CD8-positive, alpha-beta memory T cell (primary cell): ENCODE results near the gene LARP4B. TPM values are rescaled to one million over a fixed set of nuclear protein-coding genes. Genes with fewer than 3 reads are reported as not detected.

Experiments
- CTCF ChIA-PET: fragments of 350-600 bp; sonication (Branson Sonifier 250); formaldehyde crosslinking; loops from one replicate; lab custom pipeline; 2021; ENCODE audit warnings: antibody characterized with exemption; lab: Charles Lee
- POLR2A ChIA-PET: fragments of 350-600 bp; sonication (Branson Sonifier 250); formaldehyde crosslinking; loops from one replicate; lab custom pipeline; 2021; ENCODE audit warnings: antibody characterized with exemption; lab: Charles Lee
- DNase-seq, 5 donors: peaks; one replicate each; pipeline versions ENCODE4 v3.0.0 to v3.0.0-alpha.2; 2020 to 2022; ENCODE audit warnings: mixed read lengths in 1 of 5
- H3K27ac ChIP-seq: one replicate; pipeline ENCODE4 v1.7.0; 2013; ENCODE audit warnings: low read depth, mild to moderate bottlenecking, low read length, moderate library complexity
- H3K27me3 ChIP-seq: 2 replicates; pipeline ENCODE4 v1.7.0; 2013; ENCODE audit warnings: low read length, mild to moderate bottlenecking; ENCODE audit not compliant: insufficient read depth, poor library complexity, severe bottlenecking
- H3K36me3 ChIP-seq: 2 replicates; pipeline ENCODE4 v1.7.0; 2013; ENCODE audit warnings: mild to moderate bottlenecking, low read length, moderate library complexity; ENCODE audit not compliant: insufficient read depth
- H3K4me1 ChIP-seq: 2 replicates; pipeline ENCODE4 v1.7.0; 2013; ENCODE audit warnings: mild to moderate bottlenecking, low read length, moderate library complexity; ENCODE audit not compliant: insufficient read depth
- H3K4me3 ChIP-seq: 2 replicates; pipeline ENCODE4 v1.7.0; 2013; ENCODE audit warnings: mild to moderate bottlenecking, low read length
- H3K9me3 ChIP-seq: 2 replicates; pipeline ENCODE4 v1.7.0; 2013; ENCODE audit warnings: mild to moderate bottlenecking, low read length
- H3K27ac Mint-ChIP-seq, 8 donors: one replicate each; pipeline ENCODE4 v1.8.0; 2020 to 2021; ENCODE audit warnings: mixed read lengths in 8 of 8, mild to moderate bottlenecking in 6 of 8, inconsistent platforms in 3 of 8, moderate library complexity in 3 of 8
- H3K27me3 Mint-ChIP-seq, 2 donors: one replicate each; pipeline ENCODE4 v1.8.0; 2020 to 2021; ENCODE audit warnings: mixed read lengths in 2 of 2, mild to moderate bottlenecking in 1 of 2, moderate library complexity in 1 of 2
- H3K36me3 Mint-ChIP-seq, 3 donors: one replicate each; pipeline ENCODE4 v1.8.0; 2020 to 2021; ENCODE audit warnings: mixed read lengths in 3 of 3, inconsistent platforms in 1 of 3, mild to moderate bottlenecking in 1 of 3
- H3K4me1 Mint-ChIP-seq, 3 donors: one replicate each; pipeline ENCODE4 v1.8.0; 2020 to 2021; ENCODE audit warnings: mixed read lengths in 3 of 3, inconsistent platforms in 1 of 3, mild to moderate bottlenecking in 1 of 3
- H3K4me3 Mint-ChIP-seq, 7 donors: one replicate each; pipeline ENCODE4 v1.8.0; 2020 to 2021; ENCODE audit warnings: mixed read lengths in 7 of 7, mild to moderate bottlenecking in 6 of 7, moderate library complexity in 4 of 7, inconsistent platforms in 2 of 7
- H3K9me3 Mint-ChIP-seq, 5 donors: one replicate each; pipeline ENCODE4 v1.8.0; 2020 to 2022; ENCODE audit warnings: mixed read lengths in 5 of 5, mild to moderate bottlenecking in 3 of 5, moderate library complexity in 2 of 5, inconsistent platforms in 1 of 5
- polyA plus RNA-seq: library from polyadenylated mRNA; unstranded; fragments of 300-500 nt; fragmentation: Illumina TruSeq; gene quantifications from one replicate; pipeline ENCODE4 v1.2.3, GENCODE V29; 2021
- total RNA-seq, 2 experiments: library from RNA; stranded (reverse); gene quantifications; one replicate each; pipeline ENCODE4 v1.2.3, GENCODE V29; 2021

The LARP4B gene
- total and polyA plus RNA-seq, 3 experiments from 2014 or later, result 30.6 to 128 (median 121) TPM

- Mint-ChIP-seq H3K27me3 (peaks cover 3% of the 10 kb centered on the region in 2 donors), H3K4me1 (peaks cover 0 to 3% (median 1%) of the 10 kb centered on the region in 3 donors), H3K4me3 (no peak overlapping the region), H3K27ac (no peak overlapping the region), H3K9me3 (peaks cover 0 to 2% (median 0%) of the 10 kb centered on the region in 5 donors), H3K36me3 (peaks cover 0 to under 1% (median 0%) of the 10 kb centered on the region in 3 donors)
- ChIA-PET CTCF (no interaction called here), POLR2A (no interaction called here)
- no peak for DNase-seq
- Histone ChIP-seq H3K27ac (no peak overlapping the region), H3K9me3 (no peaks in the 10 kb centered on the region), H3K36me3 (no peaks in the 10 kb centered on the region), H3K4me3 (no peak overlapping the region), H3K27me3 (no peaks in the 10 kb centered on the region), H3K4me1 (no peaks in the 10 kb centered on the region)
Measured at GRCh38 chr10:789831-790701, 141.4 kb downstream of the LARP4B start.

GRCh38 chr10:788796-789748, 142.4 kb downstream of the LARP4B start:
- H3K4me3 Mint-ChIP-seq, result peak overlapping the region in 1 of 7 donors; percentile 24
- ChIA-PET CTCF (no interaction called here), POLR2A (no interaction called here)
- peaks cover 3% of the 10 kb centered on the region in 2 donors for H3K27me3 Mint-ChIP-seq
- no peaks in the 10 kb centered on the region for H3K9me3 Mint-ChIP-seq
- H3K27ac Mint-ChIP-seq, result no peak overlapping the region
- no peak overlapping the region for H3K27ac ChIP-seq
- no peaks in the 10 kb centered on the region for H3K4me1 ChIP-seq
- no peaks in the 10 kb centered on the region for H3K9me3 ChIP-seq
- H3K36me3 Mint-ChIP-seq, result no peaks in the 10 kb centered on the region
- peak in 1 of 5 donors; percentile 27 for DNase-seq
- H3K4me3 ChIP-seq, result no peak overlapping the region
- H3K36me3 ChIP-seq, result no peaks in the 10 kb centered on the region
- no peaks in the 10 kb centered on the region for H3K27me3 ChIP-seq
- H3K4me1 Mint-ChIP-seq, result peaks cover 0 to 3% (median 1%) of the 10 kb centered on the region in 3 donors

DNA sequence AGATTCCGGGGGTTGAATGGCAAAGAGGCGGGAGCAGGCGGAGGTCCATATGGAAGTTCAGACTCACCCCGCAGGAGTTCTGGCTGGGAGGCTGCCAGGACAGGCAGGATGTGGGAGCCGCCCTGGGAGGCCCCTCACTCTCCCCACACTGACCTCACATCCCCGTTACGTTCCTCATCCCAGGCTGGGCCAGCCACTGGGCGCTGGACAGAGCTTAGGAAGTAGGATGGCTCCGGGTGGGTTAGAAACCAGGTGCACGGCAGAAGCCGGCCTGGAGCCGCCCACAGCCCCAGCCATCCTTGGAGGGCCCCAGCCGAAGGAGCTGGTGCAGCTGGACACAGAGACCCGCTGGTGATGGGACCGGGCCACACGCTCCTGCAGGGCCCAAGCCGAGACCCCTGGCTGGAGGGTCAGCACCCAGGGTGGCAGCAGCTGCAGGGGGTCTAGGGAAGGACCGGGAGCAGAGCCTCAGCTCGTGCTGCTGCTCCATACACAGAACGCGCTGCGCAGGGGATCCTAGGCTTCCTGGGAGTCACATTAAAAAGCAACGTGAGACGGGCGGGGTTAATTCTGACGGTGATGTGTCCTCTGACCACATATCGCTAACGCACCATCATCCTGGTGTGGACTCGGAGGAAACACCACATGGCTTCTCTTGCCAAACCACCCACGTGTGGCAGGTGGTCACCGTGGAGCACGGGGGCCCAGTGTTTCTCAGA, 143.4 kb downstream of the LARP4B start:
- H3K4me3 Mint-ChIP-seq, result no peak overlapping the region
- no peak overlapping the region for H3K27ac Mint-ChIP-seq
- H3K9me3 Mint-ChIP-seq, result no peaks in the 10 kb centered on the region
- no peaks in the 10 kb centered on the region for H3K9me3 ChIP-seq
- peaks cover 3% of the 10 kb centered on the region in 2 donors for H3K27me3 Mint-ChIP-seq
- H3K27me3 ChIP-seq, result no peaks in the 10 kb centered on the region
- no peaks in the 10 kb centered on the region for H3K4me1 ChIP-seq
- no peak overlapping the region for H3K4me3 ChIP-seq
- peak in 1 of 5 donors; percentile 42 for DNase-seq
- ChIA-PET CTCF (no interaction called here), POLR2A (no interaction called here)
- H3K36me3 Mint-ChIP-seq, result no peaks in the 10 kb centered on the region
- H3K36me3 ChIP-seq, result no peaks in the 10 kb centered on the region
- peaks cover 0 to 3% (median 1%) of the 10 kb centered on the region in 3 donors for H3K4me1 Mint-ChIP-seq
- H3K27ac ChIP-seq, result no peak overlapping the region

DNA sequence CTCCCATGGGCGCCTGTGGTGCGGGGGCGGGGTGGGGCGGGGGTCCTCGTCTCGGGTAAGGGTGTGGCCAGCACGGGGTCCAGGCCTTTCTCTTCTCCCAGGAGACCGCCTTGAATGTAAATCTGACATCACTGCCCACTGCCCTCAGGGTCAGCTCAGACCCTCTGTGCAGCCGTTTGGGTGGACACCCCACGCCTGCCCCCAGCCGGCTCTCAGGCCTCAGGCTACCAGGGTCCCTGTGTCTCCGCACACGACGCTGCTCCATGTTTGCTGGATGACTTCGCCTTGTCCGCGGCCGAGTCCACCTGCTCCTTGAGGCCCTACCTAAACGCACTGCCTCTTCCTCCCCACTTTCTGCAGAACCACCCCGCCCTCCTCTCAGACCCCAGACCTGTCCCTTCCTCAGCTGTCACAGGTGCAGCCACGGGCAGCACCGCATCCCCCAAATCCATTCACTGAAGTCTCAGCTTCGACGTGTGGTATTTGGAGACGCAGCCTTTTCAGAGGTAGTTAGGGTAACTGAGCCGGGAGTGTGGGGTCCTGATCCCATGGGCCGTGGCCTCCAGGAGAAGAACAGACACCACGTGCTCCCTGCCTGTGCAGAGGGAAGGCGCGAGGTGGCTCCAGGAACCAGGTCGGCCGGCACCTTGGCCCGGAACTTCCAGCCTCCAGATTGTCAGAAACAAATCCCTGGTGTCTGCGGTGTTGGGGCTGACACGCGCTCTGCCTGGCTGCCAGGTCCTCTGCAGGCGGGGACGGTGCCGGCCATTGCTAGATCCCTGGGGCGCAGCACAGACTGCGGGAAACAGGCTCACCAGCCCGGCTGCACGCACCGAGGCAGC, 144.7 kb downstream of the LARP4B start:
- Histone ChIP-seq H3K36me3 (no peaks in the 10 kb centered on the region), H3K27ac (no peak overlapping the region)

DNA sequence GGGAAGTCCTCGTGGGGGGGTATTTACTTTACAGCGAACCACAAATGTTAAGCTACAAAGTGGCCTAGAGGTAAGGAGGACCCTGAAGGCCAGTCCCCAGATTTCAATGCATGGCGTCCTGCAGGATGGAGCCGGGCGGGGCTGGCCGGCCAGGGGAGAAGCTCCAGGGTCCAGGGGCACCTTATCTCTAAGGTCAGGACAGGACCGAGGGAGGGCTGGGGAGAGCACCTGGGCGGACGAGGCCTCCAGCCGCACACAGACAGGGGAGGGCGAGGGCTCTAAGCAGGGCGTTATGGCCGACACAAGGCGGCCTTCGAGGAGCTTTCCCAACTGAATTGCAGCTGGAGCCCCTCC, 145.7 kb downstream of the LARP4B start:
- Histone ChIP-seq H3K9me3 (no peaks in the 10 kb centered on the region), H3K36me3 (no peaks in the 10 kb centered on the region), H3K27ac (no peak overlapping the region), H3K27me3 (no peaks in the 10 kb centered on the region), H3K4me3 (no peak overlapping the region), H3K4me1 (no peaks in the 10 kb centered on the region)
- Mint-ChIP-seq H3K9me3 (no peaks in the 10 kb centered on the region), H3K4me3 (no peak overlapping the region), H3K36me3 (no peaks in the 10 kb centered on the region), H3K4me1 (peaks cover 0 to 5% (median 4%) of the 10 kb centered on the region in 3 donors), H3K27ac (no peak overlapping the region), H3K27me3 (peaks cover 18 to 21% of the 10 kb centered on the region in 2 donors)
- peak in 1 of 5 donors; percentile 35 for DNase-seq
- ChIA-PET POLR2A (no interaction called here), CTCF (no interaction called here)

More for the DNA sequence above, 144.7 kb downstream of the LARP4B start:
- Mint-ChIP-seq H3K27me3 (peaks cover 11% of the 10 kb centered on the region in 2 donors), H3K4me1 (peaks cover 0 to 5% (median 4%) of the 10 kb centered on the region in 3 donors), H3K36me3 (no peaks in the 10 kb centered on the region), H3K4me3 (peak overlapping the region in 1 of 7 donors; percentile 32), H3K9me3 (no peaks in the 10 kb centered on the region), H3K27ac (no peak overlapping the region)
- H3K4me3 ChIP-seq, result no peak overlapping the region
- ChIA-PET POLR2A (no interaction called here), CTCF (no interaction called here)
- H3K4me1 ChIP-seq, result no peaks in the 10 kb centered on the region
- H3K27me3 ChIP-seq, result no peaks in the 10 kb centered on the region
- H3K9me3 ChIP-seq, result no peaks in the 10 kb centered on the region
- DNase-seq, result no peak

DNA sequence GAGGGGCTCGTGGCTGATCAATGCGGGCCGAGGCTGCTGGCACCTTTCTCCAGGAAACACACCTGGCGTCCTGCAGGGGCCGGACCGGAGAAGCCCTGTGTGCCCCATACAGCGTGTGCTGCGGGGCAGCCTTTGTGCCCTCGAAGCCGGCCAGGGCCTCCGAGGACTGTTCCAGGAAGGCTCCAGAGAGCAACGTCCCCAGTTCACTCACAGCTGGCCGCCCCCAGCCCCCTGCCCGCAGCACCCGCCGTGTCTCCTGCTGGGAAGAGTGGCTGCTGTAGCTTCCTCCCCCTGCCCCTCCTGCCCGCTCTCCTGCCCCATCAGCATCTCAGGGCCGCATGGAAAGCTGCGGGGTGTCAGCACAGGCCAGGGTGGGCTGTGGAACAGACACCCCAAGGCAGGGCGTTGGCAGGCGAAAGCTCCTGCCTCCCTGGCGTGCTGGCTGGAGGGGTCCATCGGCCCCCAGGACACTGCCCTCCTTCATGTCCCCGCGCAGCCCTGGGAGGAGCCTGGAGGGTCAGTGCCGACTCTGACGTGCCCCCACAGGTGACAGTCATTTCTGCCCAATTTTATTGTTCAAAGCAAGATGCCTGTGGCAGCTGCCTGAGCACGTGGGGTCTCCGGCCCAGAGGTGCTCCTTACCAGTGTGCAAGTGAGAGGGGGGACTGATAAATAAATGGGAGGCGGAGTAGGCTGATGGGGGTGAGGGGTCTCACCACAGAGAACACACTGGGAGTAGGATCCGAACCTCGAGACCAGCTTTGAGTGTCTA, 146.2 kb downstream of the LARP4B start:
- CTCF ChIA-PET, result no interaction called here
- no peaks in the 10 kb centered on the region for H3K27me3 ChIP-seq
- DNase-seq, result no peak
- Mint-ChIP-seq H3K9me3 (no peaks in the 10 kb centered on the region), H3K27ac (no peak overlapping the region), H3K36me3 (no peaks in the 10 kb centered on the region), H3K27me3 (peaks cover 20 to 26% of the 10 kb centered on the region in 2 donors), H3K4me1 (peaks cover 0 to 5% (median 4%) of the 10 kb centered on the region in 3 donors), H3K4me3 (no peak overlapping the region)
- no peaks in the 10 kb centered on the region for H3K36me3 ChIP-seq
- H3K4me3 ChIP-seq, result no peak overlapping the region
- H3K4me1 ChIP-seq, result no peaks in the 10 kb centered on the region
- no peaks in the 10 kb centered on the region for H3K9me3 ChIP-seq
- POLR2A ChIA-PET, result no interaction called here
- H3K27ac ChIP-seq, result no peak overlapping the region
